HUES48 (cell line): ENCODE data around the gene DYNC1I1.

Source experiments
- H3K27ac ChIP-seq: one replicate; pipeline ENCODE4 v1.7.0; 2013; ENCODE audit warnings: low read depth, low read length, inconsistent platforms
- H3K27me3 ChIP-seq: 2 replicates; pipeline ENCODE4 v1.6.1; 2013; ENCODE audit warnings: mild to moderate bottlenecking, low read length; ENCODE audit not compliant: control insufficient read depth, insufficient read depth
- H3K36me3 ChIP-seq: 2 replicates; pipeline ENCODE4 v1.6.1; 2013; ENCODE audit warnings: low read length; ENCODE audit not compliant: control insufficient read depth, insufficient read depth
- H3K4me1 ChIP-seq: 2 replicates; pipeline ENCODE4 v1.6.1; 2013; ENCODE audit warnings: mild to moderate bottlenecking, low read length; ENCODE audit not compliant: control insufficient read depth, insufficient read depth
- H3K4me3 ChIP-seq: 2 replicates; pipeline ENCODE4 v1.5.1; 2013; ENCODE audit warnings: mild to moderate bottlenecking, low read depth, low read length
- H3K9ac ChIP-seq: 2 replicates; pipeline ENCODE4 v1.6.1; 2013; ENCODE audit warnings: mild to moderate bottlenecking, low read depth, low read length, moderate library complexity
- H3K9me3 ChIP-seq: 2 replicates; pipeline ENCODE4 v1.6.1; 2013; ENCODE audit warnings: low read length; ENCODE audit not compliant: control insufficient read depth, insufficient read depth

Gene DYNC1I1

GRCh38 chr7:95793658-95794057, 21.3 kb downstream of the DYNC1I1 start:
- no peak overlapping the region for H3K9ac ChIP-seq
- H3K36me3 ChIP-seq = no peaks in the 10 kb centered on the region
- no peaks in the 10 kb centered on the region; the same call in 1 of the 2 replicates for H3K4me1 ChIP-seq
- H3K27ac ChIP-seq = no peak overlapping the region
- no peaks in the 10 kb centered on the region for H3K9me3 ChIP-seq
- H3K4me3 ChIP-seq = no peak overlapping the region
- peaks cover 42% of the 10 kb centered on the region for H3K27me3 ChIP-seq

GRCh38 chr7:95794917-95795515, 22.7 kb downstream of the DYNC1I1 start:
- H3K9me3 ChIP-seq = no peaks in the 10 kb centered on the region
- no peak overlapping the region for H3K9ac ChIP-seq
- no peaks in the 10 kb centered on the region for H3K4me1 ChIP-seq
- H3K27ac ChIP-seq = no peak overlapping the region
- H3K36me3 ChIP-seq = no peaks in the 10 kb centered on the region
- peaks cover 42% of the 10 kb centered on the region for H3K27me3 ChIP-seq
- H3K4me3 ChIP-seq = no peak overlapping the region

DNA sequence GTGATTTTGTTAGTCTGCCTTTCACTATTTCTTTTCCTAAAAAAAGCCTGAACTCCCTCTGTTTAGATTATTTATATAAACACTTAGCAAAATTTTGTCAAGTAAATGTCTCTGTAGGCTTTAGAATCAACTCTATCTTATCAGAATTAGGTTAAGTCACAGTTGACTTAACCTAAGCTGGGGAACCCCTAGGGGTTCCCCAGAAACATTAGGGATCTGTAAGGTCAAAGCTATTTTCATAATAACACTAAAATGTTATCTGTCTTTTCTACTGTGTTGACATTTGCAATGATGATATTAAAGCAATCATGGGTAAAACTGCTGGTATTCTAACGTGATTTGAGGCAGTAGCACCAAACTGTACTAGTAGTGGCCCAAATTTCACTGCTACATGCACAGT, 24.3 kb downstream of the DYNC1I1 start:
- no peak overlapping the region for H3K4me3 ChIP-seq
- H3K9me3 ChIP-seq = no peaks in the 10 kb centered on the region
- peaks cover 31% of the 10 kb centered on the region for H3K27me3 ChIP-seq
- H3K27ac ChIP-seq = no peak overlapping the region
- H3K9ac ChIP-seq = no peak overlapping the region
- no peaks in the 10 kb centered on the region for H3K36me3 ChIP-seq
- no peaks in the 10 kb centered on the region for H3K4me1 ChIP-seq

- Histone ChIP-seq H3K9me3 (no peaks in the 10 kb centered on the region), H3K27me3 (peaks cover 13% of the 10 kb centered on the region; the same call in 1 of the 2 replicates), H3K4me3 (no peak overlapping the region), H3K27ac (no peak overlapping the region), H3K9ac (no peak overlapping the region), H3K36me3 (no peaks in the 10 kb centered on the region), H3K4me1 (no peaks in the 10 kb centered on the region)
Measured at GRCh38 chr7:95798401-95798930, 26.1 kb downstream of the DYNC1I1 start.

DNA sequence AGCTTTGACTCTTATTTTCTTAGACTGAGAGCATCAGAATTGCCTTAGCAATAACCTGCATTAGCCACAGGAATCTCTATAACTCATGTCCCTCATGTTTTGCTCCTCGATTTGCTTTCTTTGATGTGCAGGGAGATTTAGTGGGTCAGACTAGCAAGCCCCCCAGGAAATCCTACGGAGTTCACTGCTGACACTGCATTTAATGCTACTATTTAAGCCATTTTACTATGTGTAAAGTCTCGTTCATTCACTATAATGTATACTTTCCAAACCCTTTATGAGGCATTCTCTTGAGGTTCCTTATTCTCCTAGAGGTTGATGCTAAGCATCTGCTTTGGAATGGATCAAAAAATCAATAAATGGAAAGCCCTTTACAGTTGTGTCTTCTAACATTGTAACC, 28.4 kb downstream of the DYNC1I1 start:
- Histone ChIP-seq H3K4me1 (no peaks in the 10 kb centered on the region), H3K9ac (no peak overlapping the region), H3K27ac (no peak overlapping the region), H3K4me3 (no peak overlapping the region), H3K9me3 (no peaks in the 10 kb centered on the region), H3K27me3 (no peaks in the 10 kb centered on the region), H3K36me3 (no peaks in the 10 kb centered on the region)

DNA sequence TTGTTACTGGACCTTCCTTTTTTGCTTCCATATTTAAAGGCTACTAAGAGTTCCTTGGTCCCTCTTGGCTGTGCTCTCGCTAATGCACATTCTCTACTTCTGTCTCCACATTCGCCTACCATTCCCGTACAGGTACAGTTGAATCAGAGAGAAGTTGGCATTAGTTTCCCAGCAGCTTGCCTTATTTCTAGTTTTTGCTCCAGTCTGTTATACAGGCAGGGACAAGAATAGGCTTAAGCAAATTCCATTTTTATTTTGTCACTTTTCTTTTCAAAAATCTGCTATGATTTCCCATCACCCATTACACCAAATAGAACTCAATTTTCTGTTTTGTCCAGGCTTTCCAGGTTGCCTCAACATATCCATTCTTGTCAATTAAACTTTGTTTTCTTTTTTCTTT, 29.9 kb downstream of the DYNC1I1 start:
- Histone ChIP-seq H3K4me1 (no peaks in the 10 kb centered on the region), H3K27me3 (no peaks in the 10 kb centered on the region), H3K4me3 (no peak overlapping the region), H3K9ac (no peak overlapping the region), H3K9me3 (no peaks in the 10 kb centered on the region), H3K36me3 (no peaks in the 10 kb centered on the region), H3K27ac (no peak overlapping the region)

DNA sequence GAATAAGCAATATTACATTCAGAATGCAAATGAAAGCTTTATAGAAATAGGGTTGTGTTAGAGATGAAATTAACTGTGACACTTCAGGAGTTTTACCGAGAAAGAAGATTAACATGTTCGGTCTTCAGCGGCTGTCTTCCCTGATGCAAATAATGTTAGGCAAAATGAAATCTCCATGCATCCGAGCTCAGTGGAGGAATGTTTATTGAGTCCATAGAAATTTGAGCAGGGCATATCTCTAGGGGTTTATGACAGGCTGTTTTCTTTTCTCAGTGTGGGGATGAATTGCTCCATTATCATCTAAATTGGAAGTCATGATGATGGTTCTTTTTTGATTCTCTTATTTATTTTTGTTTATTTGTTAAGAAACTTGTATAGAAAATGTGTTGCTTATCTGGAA, 31.7 kb downstream of the DYNC1I1 start:
- no peaks in the 10 kb centered on the region for H3K36me3 ChIP-seq
- no peak overlapping the region for H3K4me3 ChIP-seq
- peaks cover 4% of the 10 kb centered on the region; the same call in 1 of the 2 replicates for H3K4me1 ChIP-seq
- no peaks in the 10 kb centered on the region for H3K27me3 ChIP-seq
- no peak overlapping the region for H3K27ac ChIP-seq
- H3K9me3 ChIP-seq = no peaks in the 10 kb centered on the region
- H3K9ac ChIP-seq = no peak overlapping the region

GRCh38 chr7:95805909-95806308, 33.6 kb downstream of the DYNC1I1 start:
- no peaks in the 10 kb centered on the region for H3K27me3 ChIP-seq
- H3K36me3 ChIP-seq = no peaks in the 10 kb centered on the region
- no peak overlapping the region for H3K4me3 ChIP-seq
- no peaks in the 10 kb centered on the region for H3K9me3 ChIP-seq
- no peak overlapping the region for H3K27ac ChIP-seq
- no peak overlapping the region for H3K9ac ChIP-seq
- peaks cover 4% of the 10 kb centered on the region; the same call in 1 of the 2 replicates for H3K4me1 ChIP-seq

DNA sequence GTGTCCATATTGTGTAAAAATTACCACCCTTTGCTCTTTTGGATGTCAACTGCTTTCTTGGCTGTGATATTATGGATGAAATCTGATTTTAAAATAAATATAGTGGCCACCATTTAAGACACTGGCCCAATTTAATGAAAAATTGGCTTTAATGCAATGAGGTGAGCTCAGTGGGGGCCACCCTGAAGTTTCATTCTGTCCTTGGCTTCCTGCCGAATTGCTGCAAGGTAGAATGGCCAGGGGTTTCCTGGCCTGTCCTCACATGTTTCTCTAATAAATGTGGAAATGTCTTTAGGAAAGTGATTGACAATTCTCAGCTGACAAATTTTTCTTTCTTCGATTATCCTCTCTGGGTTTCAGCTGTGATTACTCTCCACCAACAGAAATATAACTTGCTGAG, 36.0 kb downstream of the DYNC1I1 start:
- H3K9ac ChIP-seq = no peak overlapping the region
- H3K27me3 ChIP-seq = no peaks in the 10 kb centered on the region

DNA sequence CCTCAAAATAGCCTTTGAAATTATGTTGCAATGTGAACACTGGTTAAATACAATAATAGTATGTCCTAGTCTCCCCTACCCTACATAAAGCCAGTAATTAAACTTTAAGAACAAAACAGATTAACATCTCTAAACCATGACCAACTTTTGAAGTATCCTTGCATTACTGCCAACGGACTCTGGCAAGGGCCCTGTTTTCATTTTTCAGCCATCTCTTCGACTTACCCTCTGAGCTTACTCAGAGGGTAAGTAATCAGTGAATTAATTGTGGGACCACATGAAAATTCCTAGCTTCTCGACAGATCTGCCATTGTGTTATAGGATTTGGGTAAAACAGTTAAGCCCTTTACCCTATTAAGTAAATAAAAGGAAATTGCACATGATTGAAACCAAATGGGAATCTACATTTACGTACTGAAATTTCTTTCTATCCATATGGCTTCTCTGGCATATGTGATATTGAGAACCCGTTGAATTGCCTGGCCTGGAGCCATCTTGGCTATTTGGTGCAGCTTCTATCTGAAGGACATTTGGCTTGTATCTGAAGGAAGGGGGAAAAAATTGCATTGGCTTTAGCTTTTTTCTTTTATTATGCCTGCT, 39.6 kb downstream of the DYNC1I1 start:
- H3K4me1 ChIP-seq = peaks cover 4% of the 10 kb centered on the region; the same call in 1 of the 2 replicates

More for the DNA sequence above, 36.0 kb downstream of the DYNC1I1 start:
- H3K9me3 ChIP-seq = no peaks in the 10 kb centered on the region
- no peaks in the 10 kb centered on the region for H3K36me3 ChIP-seq
- peaks cover 4% of the 10 kb centered on the region; the same call in 1 of the 2 replicates for H3K4me1 ChIP-seq
- H3K27ac ChIP-seq = no peak overlapping the region
- no peak overlapping the region for H3K4me3 ChIP-seq

GRCh38 chr7:95814721-95815120, 42.4 kb downstream of the DYNC1I1 start:
- no peak overlapping the region for H3K27ac ChIP-seq
- no peak overlapping the region for H3K4me3 ChIP-seq
- no peaks in the 10 kb centered on the region for H3K36me3 ChIP-seq
- H3K9ac ChIP-seq = no peak overlapping the region
- H3K27me3 ChIP-seq = no peaks in the 10 kb centered on the region
- no peaks in the 10 kb centered on the region for H3K9me3 ChIP-seq
- no peaks in the 10 kb centered on the region for H3K4me1 ChIP-seq

More for the DNA sequence above, 39.6 kb downstream of the DYNC1I1 start:
- H3K36me3 ChIP-seq = no peaks in the 10 kb centered on the region
- H3K9me3 ChIP-seq = no peaks in the 10 kb centered on the region
- no peak overlapping the region for H3K4me3 ChIP-seq
- no peak overlapping the region for H3K9ac ChIP-seq
- H3K27ac ChIP-seq = no peak overlapping the region
- no peaks in the 10 kb centered on the region for H3K27me3 ChIP-seq
